Kidney capillary endothelial cell (primary cell): ENCODE measurements around the gene TOM1L2.
"Not testable (repeated sequence)": the region's sequence is repeated elsewhere in the genome, so short reads cannot be mapped to it uniquely, and the experiment has no call there.

ENCODE experiments used
- DNase-seq: peaks from one replicate; pipeline ENCODE4 v3.0.0-alpha.2; 2018; ENCODE audit warnings: low spot score

The TOM1L2 gene

GRCh38 chr17:17972126-17972951 lies at the start of gene TOM1L2, which contains the start of gene DRC3:
TOM1L2 (minus strand) TSS chr17:17972400; CDS start chr17:17972313, 87 bp downstream.
DRC3 (plus strand) TSS chr17:17972862; CDS start chr17:17977599, 4,737 bp downstream.
- DNase-seq: peak; percentile 100

- no peak for DNase-seq
Measured at GRCh38 chr17:18021372-18021771, 49.2 kb upstream of the TOM1L2 start.

- no peak for DNase-seq
Measured at GRCh38 chr17:18020971-18021370, 48.8 kb upstream of the TOM1L2 start.

GRCh38 chr17:18019838-18020154 lies 47.6 kb upstream of the TOM1L2 start:
- DNase-seq: no peak

- no peak for DNase-seq
Measured at GRCh38 chr17:18018411-18018921, 46.3 kb upstream of the TOM1L2 start.

- DNase-seq: no peak
Measured at GRCh38 chr17:18017958-18018357, 45.8 kb upstream of the TOM1L2 start.

- DNase-seq: no peak
Measured at GRCh38 chr17:18016426-18016825, 44.2 kb upstream of the TOM1L2 start.

GRCh38 chr17:18015593-18015992 lies 43.4 kb upstream of the TOM1L2 start:
- no peak for DNase-seq

GRCh38 chr17:18014006-18014405 lies 41.8 kb upstream of the TOM1L2 start:
- DNase-seq: no peak

GRCh38 chr17:18011286-18011685 lies 39.1 kb upstream of the TOM1L2 start:
- no peak for DNase-seq

GRCh38 chr17:18009609-18010420 lies 37.6 kb upstream of the TOM1L2 start:
- DNase-seq: no peak

- no peak for DNase-seq
Measured at GRCh38 chr17:18008496-18009268, 36.5 kb upstream of the TOM1L2 start.

GRCh38 chr17:18006495-18007239 lies 34.5 kb upstream of the TOM1L2 start:
- no peak for DNase-seq

- no peak for DNase-seq
Measured at GRCh38 chr17:18005496-18005895, 33.3 kb upstream of the TOM1L2 start.

GRCh38 chr17:18004884-18005305 lies 32.7 kb upstream of the TOM1L2 start:
- DNase-seq: no peak

GRCh38 chr17:18004345-18004744 lies 32.1 kb upstream of the TOM1L2 start:
- DNase-seq: no peak

- DNase-seq: no peak
Measured at GRCh38 chr17:18002171-18002570, 30.0 kb upstream of the TOM1L2 start.

GRCh38 chr17:18000030-18000408 lies 27.8 kb upstream of the TOM1L2 start:
- no peak for DNase-seq

GRCh38 chr17:17999364-18000029 lies 27.3 kb upstream of the TOM1L2 start:
- DNase-seq: no peak

GRCh38 chr17:17998934-17999333 lies 26.7 kb upstream of the TOM1L2 start:
- no peak for DNase-seq

- not testable (repeated sequence) for DNase-seq
Measured at GRCh38 chr17:17995887-17996286, 23.7 kb upstream of the TOM1L2 start.
